ENCODE measurements around the gene PTH2R.

DNA sequence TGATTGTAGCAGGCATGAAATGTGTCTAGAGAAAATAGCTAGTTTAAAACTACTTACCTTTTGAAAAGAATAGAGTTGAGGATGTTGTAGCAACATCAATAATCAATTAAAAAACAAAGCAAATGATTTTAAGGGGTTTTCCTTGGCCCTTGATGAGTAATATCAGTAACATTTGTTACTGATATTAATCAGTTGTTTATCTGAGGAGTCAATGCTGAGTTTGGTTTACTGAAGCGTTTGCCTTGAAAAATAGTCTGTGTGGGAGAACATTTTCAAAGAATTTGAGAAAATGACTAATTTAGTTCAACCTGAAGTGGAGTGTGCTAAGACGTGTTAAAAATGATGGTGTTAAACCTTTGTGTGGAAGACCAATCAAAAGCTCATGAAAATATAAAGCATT, 9.3 kb downstream of the PTH2R start:
- TF ChIP-seq, protein P1, sequence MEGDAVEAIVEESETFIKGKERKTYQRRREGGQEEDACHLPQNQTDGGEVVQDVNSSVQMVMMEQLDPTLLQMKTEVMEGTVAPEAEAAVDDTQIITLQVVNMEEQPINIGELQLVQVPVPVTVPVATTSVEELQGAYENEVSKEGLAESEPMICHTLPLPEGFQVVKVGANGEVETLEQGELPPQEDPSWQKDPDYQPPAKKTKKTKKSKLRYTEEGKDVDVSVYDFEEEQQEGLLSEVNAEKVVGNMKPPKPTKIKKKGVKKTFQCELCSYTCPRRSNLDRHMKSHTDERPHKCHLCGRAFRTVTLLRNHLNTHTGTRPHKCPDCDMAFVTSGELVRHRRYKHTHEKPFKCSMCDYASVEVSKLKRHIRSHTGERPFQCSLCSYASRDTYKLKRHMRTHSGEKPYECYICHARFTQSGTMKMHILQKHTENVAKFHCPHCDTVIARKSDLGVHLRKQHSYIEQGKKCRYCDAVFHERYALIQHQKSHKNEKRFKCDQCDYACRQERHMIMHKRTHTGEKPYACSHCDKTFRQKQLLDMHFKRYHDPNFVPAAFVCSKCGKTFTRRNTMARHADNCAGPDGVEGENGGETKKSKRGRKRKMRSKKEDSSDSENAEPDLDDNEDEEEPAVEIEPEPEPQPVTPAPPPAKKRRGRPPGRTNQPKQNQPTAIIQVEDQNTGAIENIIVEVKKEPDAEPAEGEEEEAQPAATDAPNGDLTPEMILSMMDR (IDR thresholded peaks at IDR 0.05; ENCODE audit: insufficient read depth, low read length): no peak
- TF ChIP-seq POLR2AphosphoS5 (IDR thresholded peaks at IDR 0.05; ENCODE audit: low read depth): no peak
